ENCODE measurements around the gene TMEM255B. TPM values are rescaled to one million over a fixed set of nuclear protein-coding genes. Genes with fewer than 3 reads are reported as not detected.
A peak's percentile ranks its signal among the peaks of the same experiment; 100 is the strongest.
"Not testable (repeated sequence)": the region's sequence is repeated elsewhere in the genome, so short reads cannot be mapped to it uniquely, and the experiment has no call there.

TMEM255B gene
- total and polyA plus RNA-seq, 11 donors: 1.4 to 20.3 (median 4.4) TPM

GRCh38 chr13:113831061-113831460 lies 72.0 kb downstream of the TMEM255B start:
- DNase-seq: peak in 1 of 5 donors; percentile 59
- H3K4me3 ChIP-seq: no peak overlapping the region
- peaks cover 2 to 79% (median 61%) of the 10 kb centered on the region in 9 donors for H3K36me3 ChIP-seq
- WGBS, 4 donors: 92 to 94% (median 93%) methylated on average over 10 to 23 of the region's 23 CpGs
- no peak overlapping the region for H3K27ac ChIP-seq
- no peak for TF ChIP-seq POLR2A (IDR thresholded peaks at IDR 0.05)
- TF ChIP-seq, protein P1, sequence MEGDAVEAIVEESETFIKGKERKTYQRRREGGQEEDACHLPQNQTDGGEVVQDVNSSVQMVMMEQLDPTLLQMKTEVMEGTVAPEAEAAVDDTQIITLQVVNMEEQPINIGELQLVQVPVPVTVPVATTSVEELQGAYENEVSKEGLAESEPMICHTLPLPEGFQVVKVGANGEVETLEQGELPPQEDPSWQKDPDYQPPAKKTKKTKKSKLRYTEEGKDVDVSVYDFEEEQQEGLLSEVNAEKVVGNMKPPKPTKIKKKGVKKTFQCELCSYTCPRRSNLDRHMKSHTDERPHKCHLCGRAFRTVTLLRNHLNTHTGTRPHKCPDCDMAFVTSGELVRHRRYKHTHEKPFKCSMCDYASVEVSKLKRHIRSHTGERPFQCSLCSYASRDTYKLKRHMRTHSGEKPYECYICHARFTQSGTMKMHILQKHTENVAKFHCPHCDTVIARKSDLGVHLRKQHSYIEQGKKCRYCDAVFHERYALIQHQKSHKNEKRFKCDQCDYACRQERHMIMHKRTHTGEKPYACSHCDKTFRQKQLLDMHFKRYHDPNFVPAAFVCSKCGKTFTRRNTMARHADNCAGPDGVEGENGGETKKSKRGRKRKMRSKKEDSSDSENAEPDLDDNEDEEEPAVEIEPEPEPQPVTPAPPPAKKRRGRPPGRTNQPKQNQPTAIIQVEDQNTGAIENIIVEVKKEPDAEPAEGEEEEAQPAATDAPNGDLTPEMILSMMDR (IDR thresholded peaks at IDR 0.05): no peak
- H3K9me3 ChIP-seq: no peaks in the 10 kb centered on the region
- intact Hi-C loops (cut with DNase I): no loop called here
- ATAC-seq: peak in 1 of 4 donors; percentile 5
- no peaks in the 10 kb centered on the region for H3K27me3 ChIP-seq
- no peaks in the 10 kb centered on the region for H3K4me1 ChIP-seq

DNA sequence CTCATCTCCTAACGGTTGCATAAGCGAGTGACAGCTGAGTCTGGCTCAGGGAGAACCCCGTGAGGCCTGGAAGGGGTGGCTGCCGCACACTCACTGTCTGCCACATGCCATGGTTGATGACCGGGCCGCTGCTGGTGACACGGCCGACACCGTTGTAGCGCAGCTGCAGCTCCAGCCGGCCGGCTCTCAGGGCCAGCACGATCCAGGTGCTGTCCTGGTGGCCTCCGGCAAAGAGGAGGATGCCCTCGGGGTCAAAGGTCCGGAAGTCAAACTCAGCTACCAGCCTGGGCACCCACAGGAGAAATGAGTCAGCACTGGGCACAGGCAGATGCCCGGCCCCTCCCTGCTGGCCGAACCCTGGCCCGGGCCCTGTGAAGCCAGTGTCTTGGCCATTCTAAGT lies 73.2 kb downstream of the TMEM255B start:
- no peak for ATAC-seq
- H3K9me3 ChIP-seq: no peaks in the 10 kb centered on the region
- peak in 2 of 5 donors; percentile 19 to 40 for DNase-seq
- intact Hi-C loops (cut with DNase I): no loop called here
- H3K4me3 ChIP-seq: no peak overlapping the region
- no peak overlapping the region for H3K27ac ChIP-seq
- no peaks in the 10 kb centered on the region for H3K27me3 ChIP-seq
- TF ChIP-seq, protein P1 (IDR thresholded peaks at IDR 0.05): no peak
- no peak for TF ChIP-seq POLR2A (IDR thresholded peaks at IDR 0.05)
- peaks cover 3 to 6% (median 5%) of the 10 kb centered on the region in 12 donors for H3K4me1 ChIP-seq
- peaks cover 2 to 68% (median 54%) of the 10 kb centered on the region in 9 donors for H3K36me3 ChIP-seq
- 89 to 93% (median 91%) methylated on average over 2 to 19 of the region's 19 CpGs for WGBS, 4 donors

DNA sequence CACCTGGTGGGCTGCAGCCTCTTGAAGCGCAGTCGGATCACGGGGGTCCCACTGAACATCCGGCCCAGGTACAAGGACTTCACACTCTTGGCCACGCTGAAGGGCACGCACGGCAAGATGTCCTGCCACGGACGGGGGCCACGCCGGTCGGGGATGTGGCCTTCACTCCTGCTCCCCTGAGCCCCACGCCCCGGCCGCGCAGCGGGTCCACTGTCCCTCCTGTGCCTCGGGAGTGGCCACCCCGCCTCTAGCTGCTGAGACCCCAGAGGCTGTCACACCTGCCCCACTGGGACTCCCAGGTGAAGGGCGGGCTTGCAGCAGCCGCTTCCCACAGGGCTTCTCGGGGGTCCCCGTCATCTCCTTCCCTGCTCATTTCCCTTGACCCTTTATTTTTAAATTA lies 73.6 kb downstream of the TMEM255B start:
- no peaks in the 10 kb centered on the region for H3K9me3 ChIP-seq
- H3K27me3 ChIP-seq: no peaks in the 10 kb centered on the region
- no peak overlapping the region for H3K4me3 ChIP-seq
- DNase-seq (peak in 2 of 5 donors; percentile 21 to 55), ATAC-seq (no peak)
- intact Hi-C loops (cut with DNase I): no loop called here
- TF ChIP-seq POLR2A (IDR thresholded peaks at IDR 0.05): no peak
- TF ChIP-seq, protein P1 (IDR thresholded peaks at IDR 0.05): no peak
- 93 to 96% (median 94%) methylated on average over 11 to 23 of the region's 23 CpGs for WGBS, 4 donors
- peaks cover 2 to 64% (median 50%) of the 10 kb centered on the region in 9 donors for H3K36me3 ChIP-seq
- H3K4me1 ChIP-seq: peaks cover 7 to 10% (median 9%) of the 10 kb centered on the region in 12 donors
- no peak overlapping the region for H3K27ac ChIP-seq

- peaks cover 12 to 16% (median 15%) of the 10 kb centered on the region in 12 donors for H3K4me1 ChIP-seq
- WGBS, 4 donors: 90 to 93% (median 91%) methylated on average over 18 to 25 of the region's 25 CpGs
- no peak for TF ChIP-seq POLR2A (IDR thresholded peaks at IDR 0.05)
- TF ChIP-seq, protein P1 (IDR thresholded peaks at IDR 0.05): no peak
- DNase-seq (peak in 1 of 5 donors; percentile 20), ATAC-seq (no peak)
- no peak overlapping the region for H3K4me3 ChIP-seq
- intact Hi-C loops (cut with DNase I): no loop called here
- H3K27me3 ChIP-seq: no peaks in the 10 kb centered on the region
- H3K9me3 ChIP-seq: no peaks in the 10 kb centered on the region
- H3K36me3 ChIP-seq: peaks cover 2 to 57% (median 44%) of the 10 kb centered on the region in 9 donors
- no peak overlapping the region for H3K27ac ChIP-seq
These were observed 74.2 kb downstream of the TMEM255B start for GRCh38 chr13:113833111-113833830.

- H3K27ac ChIP-seq; H3K9me3 ChIP-seq; H3K27me3 ChIP-seq; ATAC-seq; intact Hi-C loops (cut with DNase I); H3K4me3 ChIP-seq: not testable (repeated sequence)
- WGBS, 4 donors: 89 to 93% (median 92%) methylated on average over 16 to 17 of the region's 17 CpGs
- Histone ChIP-seq H3K4me1 (peaks cover 16 to 24% (median 23%) of the 10 kb centered on the region in 12 donors), H3K36me3 (peaks cover 2 to 53% (median 40%) of the 10 kb centered on the region in 9 donors)
- DNase-seq: peak in 2 of 5 donors; percentile 18 to 42
These were observed 75.0 kb downstream of the TMEM255B start for GRCh38 chr13:113834006-113834405.
